ENCODE measurements around the gene FBXO40.

Gene FBXO40

GRCh38 chr3:121661376-121661775, 68.2 kb downstream of the FBXO40 start:
- DNase-seq (ENCODE audit: low read depth in 2 of 2, low spot score in 1 of 2): no peak

GRCh38 chr3:121662742-121663141, 69.6 kb downstream of the FBXO40 start:
- no peak for DNase-seq (ENCODE audit: low read depth in 2 of 2, low spot score in 1 of 2)

GRCh38 chr3:121663171-121663847, 70.1 kb downstream of the FBXO40 start:
- no peak for DNase-seq (ENCODE audit: low read depth in 2 of 2, low spot score in 1 of 2)

- DNase-seq (ENCODE audit: low read depth in 2 of 2, low spot score in 1 of 2): no peak
These were observed 72.3 kb downstream of the FBXO40 start for GRCh38 chr3:121665488-121665887.

GRCh38 chr3:121667333-121667732, 74.2 kb downstream of the FBXO40 start:
- DNase-seq (ENCODE audit: low read depth in 2 of 2, low spot score in 1 of 2): no peak

- no peak for DNase-seq (ENCODE audit: low read depth in 2 of 2, low spot score in 1 of 2)
These were observed 77.5 kb downstream of the FBXO40 start for GRCh38 chr3:121670676-121671075.

GRCh38 chr3:121677141-121677540, 84.0 kb downstream of the FBXO40 start:
- DNase-seq (ENCODE audit: low read depth in 2 of 2, low spot score in 1 of 2): no peak

All from stimulated activated CD8-positive, alpha-beta memory T cell treated with anti-CD3 and anti-CD28 coated beads, Interleukin-4, amount 100 ng/mL, for 4 hours (primary cell).